ENCODE data around the gene GALNT13.

Gene GALNT13

DNA sequence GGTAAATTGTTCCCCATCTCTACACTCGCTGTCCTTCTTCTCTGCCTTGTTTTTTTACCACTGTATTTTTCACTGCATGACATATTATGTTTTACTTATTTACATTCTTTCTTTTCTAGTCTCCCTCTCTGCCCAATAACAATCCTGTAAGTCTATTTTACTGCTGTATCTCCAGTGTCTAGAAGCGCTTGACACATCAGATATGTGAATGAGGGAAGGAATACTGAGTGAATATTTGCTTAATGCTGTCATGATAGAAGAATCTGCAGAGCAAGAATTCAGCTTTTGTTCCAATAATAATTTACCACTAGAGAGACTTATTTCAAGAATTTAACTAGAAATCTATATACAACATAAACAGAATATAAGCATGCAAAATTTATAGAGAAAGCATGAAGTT, 99.5 kb downstream of the GALNT13 start:
- no peak for TF ChIP-seq JUND (IDR thresholded peaks at IDR 0.05; ENCODE audit: low read depth)
- no peak for DNase-seq (ENCODE audit: low read depth in 1 of 2, low spot score in 1 of 2)
- in situ Hi-C loops (cut with HindIII; ENCODE audit: low pct_unique_long_range_greater_than_20kb, low sequenced_read_pairs), result no loop called here

DNA sequence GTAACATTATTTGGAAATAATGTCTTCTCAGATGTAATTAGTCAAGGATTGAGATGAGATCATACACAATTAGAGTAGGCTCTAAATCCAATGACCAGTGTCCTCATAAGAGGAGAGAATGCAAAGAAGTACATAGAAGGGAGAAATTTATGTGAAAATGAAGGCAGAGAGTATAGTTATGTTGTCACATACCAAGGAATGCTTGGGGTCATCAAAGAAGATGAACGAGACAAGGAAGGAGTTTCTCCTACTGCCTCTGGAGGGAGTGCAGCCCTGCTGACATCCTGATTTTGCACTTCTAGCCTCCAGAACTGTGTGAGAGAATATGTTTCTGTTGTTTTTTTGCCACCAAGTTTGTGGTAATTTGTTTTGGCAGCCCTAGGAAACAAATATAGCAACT, 100.1 kb downstream of the GALNT13 start:
- no peak for DNase-seq (ENCODE audit: low read depth in 1 of 2, low spot score in 1 of 2)
- in situ Hi-C loops (cut with HindIII; ENCODE audit: low pct_unique_long_range_greater_than_20kb, low sequenced_read_pairs), result no loop called here
- TF ChIP-seq JUND (IDR thresholded peaks at IDR 0.05; ENCODE audit: low read depth), result no peak

- in situ Hi-C loops (cut with HindIII; ENCODE audit: low pct_unique_long_range_greater_than_20kb, low sequenced_read_pairs), result no loop called here
- TF ChIP-seq JUND (IDR thresholded peaks at IDR 0.05; ENCODE audit: low read depth), result no peak
- no peak for DNase-seq (ENCODE audit: low read depth in 1 of 2, low spot score in 1 of 2)
Measured at GRCh38 chr2:153972412-153972811, 100.7 kb downstream of the GALNT13 start.

DNA sequence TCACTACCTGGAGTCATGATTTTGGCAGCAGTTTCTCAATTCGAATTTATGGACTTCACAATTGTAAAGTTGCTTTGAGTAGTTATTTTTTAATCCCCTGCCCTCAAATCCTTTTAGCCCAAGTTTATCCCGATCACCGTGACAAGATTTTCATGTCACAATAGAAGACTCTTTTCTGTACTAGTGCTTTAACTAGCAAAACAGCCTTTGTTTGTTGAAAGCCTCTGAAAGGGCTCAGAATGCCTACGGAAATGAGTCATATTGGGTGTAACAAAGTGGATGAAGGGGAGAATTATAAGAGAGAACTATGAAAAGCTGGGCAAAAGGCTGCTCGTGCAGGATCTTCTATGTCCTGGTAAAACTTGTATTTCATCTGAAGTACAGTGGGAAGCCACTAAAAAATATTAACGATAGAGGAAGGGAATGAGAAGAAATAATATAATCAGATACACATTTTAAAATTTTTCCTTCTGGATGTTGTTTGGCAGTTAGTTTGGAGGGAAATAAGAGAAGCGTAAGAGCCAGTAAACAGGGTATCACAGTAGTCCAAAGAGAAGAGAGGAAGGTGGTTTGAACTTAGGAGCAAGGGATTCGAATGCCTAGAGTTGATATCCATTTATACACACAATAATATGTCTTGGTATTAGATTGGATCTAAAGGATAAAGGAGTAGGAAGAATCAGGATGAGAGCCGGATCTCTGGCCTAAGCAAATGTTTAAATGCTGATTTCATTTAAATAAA, 114.9 kb downstream of the GALNT13 start:
- no peak for DNase-seq (ENCODE audit: low read depth in 1 of 2, low spot score in 1 of 2)
- TF ChIP-seq JUND (IDR thresholded peaks at IDR 0.05; ENCODE audit: low read depth), result no peak
- in situ Hi-C loops (cut with HindIII; ENCODE audit: low pct_unique_long_range_greater_than_20kb, low sequenced_read_pairs), result no loop called here

DNA sequence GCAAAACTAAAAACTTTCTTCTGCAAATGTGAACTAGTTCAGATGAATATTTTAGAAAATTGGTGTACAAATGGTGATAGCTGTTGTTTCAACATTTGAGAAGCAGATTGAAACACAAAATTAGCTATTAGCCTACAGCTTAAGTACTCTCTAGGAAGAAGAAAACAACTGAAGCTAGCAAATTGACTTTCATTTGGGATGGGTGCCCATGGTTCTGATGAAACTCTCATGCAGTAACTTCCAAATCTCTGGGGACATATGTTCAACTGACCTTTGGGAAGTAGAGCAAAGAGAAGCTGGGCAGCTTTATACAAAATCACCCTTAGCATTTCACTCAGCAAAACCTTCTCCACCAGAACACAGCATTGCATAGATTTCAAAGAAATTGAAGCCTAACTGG, 119.0 kb downstream of the GALNT13 start:
- TF ChIP-seq JUND (IDR thresholded peaks at IDR 0.05; ENCODE audit: low read depth), result no peak
- no peak for DNase-seq (ENCODE audit: low read depth in 1 of 2, low spot score in 1 of 2)
- in situ Hi-C loops (cut with HindIII; ENCODE audit: low pct_unique_long_range_greater_than_20kb, low sequenced_read_pairs), result no loop called here

GRCh38 chr2:154013514-154013913, 141.8 kb downstream of the GALNT13 start:
- no peak for TF ChIP-seq JUND (IDR thresholded peaks at IDR 0.05; ENCODE audit: low read depth)
- DNase-seq (ENCODE audit: low read depth in 1 of 2, low spot score in 1 of 2), result no peak
- in situ Hi-C loops (cut with HindIII; ENCODE audit: low pct_unique_long_range_greater_than_20kb, low sequenced_read_pairs), result no loop called here

DNA sequence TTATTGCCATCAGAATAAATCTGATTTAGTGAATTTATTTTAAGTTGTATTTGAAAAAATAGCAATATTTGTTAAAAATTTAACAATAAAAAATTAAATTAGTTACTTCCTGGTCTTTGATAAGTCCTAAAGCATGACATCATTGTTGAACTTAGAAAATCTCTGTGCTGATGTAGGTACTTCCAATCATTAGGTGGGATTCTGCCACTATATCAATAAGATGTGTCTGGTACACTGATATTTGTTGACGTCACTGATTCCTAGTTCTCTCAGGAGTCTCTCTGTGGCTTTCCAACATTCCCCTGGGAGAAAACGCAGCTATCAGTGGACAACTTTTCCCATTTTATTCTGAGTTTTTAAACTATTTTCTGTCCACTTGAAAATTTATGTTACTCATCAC, 143.5 kb downstream of the GALNT13 start:
- no peak for DNase-seq (ENCODE audit: low read depth in 1 of 2, low spot score in 1 of 2)
- in situ Hi-C loops (cut with HindIII; ENCODE audit: low pct_unique_long_range_greater_than_20kb, low sequenced_read_pairs), result no loop called here
- TF ChIP-seq JUND (IDR thresholded peaks at IDR 0.05; ENCODE audit: low read depth), result no peak

GRCh38 chr2:154029504-154029903, 157.8 kb downstream of the GALNT13 start:
- TF ChIP-seq JUND (IDR thresholded peaks at IDR 0.05; ENCODE audit: low read depth), result no peak
- in situ Hi-C loops (cut with HindIII; ENCODE audit: low pct_unique_long_range_greater_than_20kb, low sequenced_read_pairs), result no loop called here
- DNase-seq (ENCODE audit: low read depth in 1 of 2, low spot score in 1 of 2), result no peak

DNA sequence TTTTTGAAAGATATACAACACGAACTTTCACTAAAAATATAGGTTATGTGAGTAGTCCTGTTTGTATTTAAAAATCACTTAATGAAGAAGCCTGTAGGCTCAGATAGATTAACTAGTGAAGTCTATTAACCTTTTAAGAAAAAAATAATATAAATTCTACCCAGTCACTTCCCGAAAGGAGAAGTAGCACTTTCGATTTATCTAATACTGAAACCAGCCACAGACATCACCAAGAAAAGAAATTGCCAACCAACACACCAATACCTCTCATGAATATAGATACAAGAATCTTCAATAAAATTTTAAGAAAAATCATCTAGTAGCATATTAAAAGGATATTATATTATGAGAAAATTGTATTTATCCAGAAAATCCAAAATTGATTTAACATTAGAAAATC, 160.5 kb downstream of the GALNT13 start:
- DNase-seq (ENCODE audit: low read depth in 1 of 2, low spot score in 1 of 2), result no peak
- in situ Hi-C loops (cut with HindIII; ENCODE audit: low pct_unique_long_range_greater_than_20kb, low sequenced_read_pairs), result no loop called here

GRCh38 chr2:154046493-154046892, 174.8 kb downstream of the GALNT13 start:
- in situ Hi-C loops (cut with HindIII; ENCODE audit: low pct_unique_long_range_greater_than_20kb, low sequenced_read_pairs), result no loop called here
- TF ChIP-seq JUND (IDR thresholded peaks at IDR 0.05; ENCODE audit: low read depth), result no peak
- DNase-seq (ENCODE audit: low read depth in 1 of 2, low spot score in 1 of 2), result no peak

More for the DNA sequence above, 160.5 kb downstream of the GALNT13 start:
- TF ChIP-seq JUND (IDR thresholded peaks at IDR 0.05; ENCODE audit: low read depth), result no peak

- no peak for TF ChIP-seq JUND (IDR thresholded peaks at IDR 0.05; ENCODE audit: low read depth)
- in situ Hi-C loops (cut with HindIII; ENCODE audit: low pct_unique_long_range_greater_than_20kb, low sequenced_read_pairs), result no loop called here
- no peak for DNase-seq (ENCODE audit: low read depth in 1 of 2, low spot score in 1 of 2)
Measured at GRCh38 chr2:154048905-154049304, 177.2 kb downstream of the GALNT13 start.

DNA sequence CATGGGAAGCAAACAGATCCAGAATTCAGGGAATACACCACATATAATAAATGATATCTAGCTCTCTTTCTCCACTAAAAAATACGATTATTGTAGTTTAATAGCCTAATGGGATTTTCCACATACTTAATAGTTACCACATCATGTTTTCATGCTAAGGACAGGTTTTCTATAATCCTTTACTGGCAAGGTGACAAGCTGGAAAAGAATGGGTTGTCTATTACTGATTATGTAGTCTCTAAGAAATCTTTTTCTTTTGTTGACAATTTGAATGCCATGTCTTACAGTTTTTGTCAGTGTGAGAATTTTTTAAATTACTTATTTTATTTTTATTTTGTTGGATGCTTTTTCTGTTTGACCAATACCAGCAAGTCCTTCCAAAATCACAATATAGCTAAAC, 177.8 kb downstream of the GALNT13 start:
- no peak for DNase-seq (ENCODE audit: low read depth in 1 of 2, low spot score in 1 of 2)
- in situ Hi-C loops (cut with HindIII; ENCODE audit: low pct_unique_long_range_greater_than_20kb, low sequenced_read_pairs), result no loop called here
- no peak for TF ChIP-seq JUND (IDR thresholded peaks at IDR 0.05; ENCODE audit: low read depth)

GRCh38 chr2:154067124-154067523, 195.4 kb downstream of the GALNT13 start:
- in situ Hi-C loops (cut with HindIII; ENCODE audit: low pct_unique_long_range_greater_than_20kb, low sequenced_read_pairs), result no loop called here
- no peak for DNase-seq (ENCODE audit: low read depth in 1 of 2, low spot score in 1 of 2)
- TF ChIP-seq JUND (IDR thresholded peaks at IDR 0.05; ENCODE audit: low read depth), result no peak

DNA sequence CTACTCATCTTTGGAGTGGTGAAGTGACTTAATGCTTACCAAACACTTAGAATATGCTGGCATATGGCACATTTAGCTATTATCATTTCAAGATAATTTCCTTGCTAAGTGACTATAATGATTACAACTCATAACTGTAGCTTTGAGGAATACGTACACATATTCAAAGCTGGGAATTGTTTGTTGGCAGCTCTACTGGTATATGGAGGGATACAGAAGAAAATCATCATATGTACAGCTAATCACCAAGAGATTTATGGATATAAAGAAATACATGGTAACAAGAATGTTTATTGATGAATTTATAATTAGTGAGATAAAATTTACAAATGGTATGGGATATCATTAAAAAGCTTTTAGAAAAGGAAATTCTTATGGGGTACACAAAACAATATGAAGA, 207.2 kb downstream of the GALNT13 start:
- TF ChIP-seq JUND (IDR thresholded peaks at IDR 0.05; ENCODE audit: low read depth), result no peak
- in situ Hi-C loops (cut with HindIII; ENCODE audit: low pct_unique_long_range_greater_than_20kb, low sequenced_read_pairs), result no loop called here
- DNase-seq (ENCODE audit: low read depth in 1 of 2, low spot score in 1 of 2), result no peak
